ENCODE data around the gene FAM76B. TPM values are rescaled to one million over a fixed set of nuclear protein-coding genes. Genes with fewer than 3 reads are reported as not detected.

FAM76B gene
- total RNA-seq, 4 donors from 2014 or later, result 14.8 to 33.8 (median 19.8) TPM

DNA sequence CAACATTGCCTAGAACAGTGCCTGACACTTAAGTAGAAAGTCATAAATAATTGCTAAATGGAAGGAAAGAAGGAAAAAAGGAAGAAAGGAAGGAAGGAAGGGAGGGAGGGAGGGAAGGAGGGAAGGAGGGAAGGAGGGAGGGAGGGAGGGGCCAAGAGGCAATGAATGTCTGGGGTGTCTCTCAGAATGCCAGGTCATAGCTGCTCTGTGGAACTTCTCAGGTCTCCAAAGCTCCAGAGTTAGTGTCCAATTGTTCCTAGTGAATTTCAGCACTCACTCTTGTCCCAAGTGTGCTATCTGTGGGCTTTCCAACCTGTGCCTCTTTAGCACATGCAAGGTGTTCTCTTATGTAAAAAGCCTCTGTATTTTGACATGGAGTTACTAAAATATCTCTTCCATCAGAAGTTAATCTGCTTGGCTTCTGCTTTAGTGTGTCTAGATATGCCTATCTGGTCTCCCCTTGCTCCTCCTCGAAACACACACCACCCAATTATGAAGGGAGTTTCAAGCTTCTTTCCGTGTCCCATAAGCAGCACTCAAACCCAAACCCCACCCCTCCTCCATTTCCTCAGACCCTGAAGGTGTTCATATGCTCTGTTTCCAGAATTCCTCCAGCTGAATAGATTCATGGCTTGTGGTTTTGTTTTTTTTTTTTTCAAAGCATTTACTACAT lies 56.5 kb downstream of the FAM76B start:
- H3K27ac ChIP-seq, result no peak overlapping the region
- no peak overlapping the region for H3K4me3 ChIP-seq
- WGBS, 2 donors, result 81 to 92% methylated on average over 2 of the region's 2 CpGs
- H3K36me3 ChIP-seq, result no peaks in the 10 kb centered on the region
- H3K27me3 ChIP-seq, result no peaks in the 10 kb centered on the region
- no peak for TF ChIP-seq POLR2A (IDR thresholded peaks at IDR 0.05)
- DNase-seq, result no peak
- intact Hi-C loops (cut with DNase I), result no loop called here
- H3K9me3 ChIP-seq, result no peaks in the 10 kb centered on the region
- peaks cover 0 to 7% (median 0%) of the 10 kb centered on the region in 3 donors for H3K4me1 ChIP-seq

DNA sequence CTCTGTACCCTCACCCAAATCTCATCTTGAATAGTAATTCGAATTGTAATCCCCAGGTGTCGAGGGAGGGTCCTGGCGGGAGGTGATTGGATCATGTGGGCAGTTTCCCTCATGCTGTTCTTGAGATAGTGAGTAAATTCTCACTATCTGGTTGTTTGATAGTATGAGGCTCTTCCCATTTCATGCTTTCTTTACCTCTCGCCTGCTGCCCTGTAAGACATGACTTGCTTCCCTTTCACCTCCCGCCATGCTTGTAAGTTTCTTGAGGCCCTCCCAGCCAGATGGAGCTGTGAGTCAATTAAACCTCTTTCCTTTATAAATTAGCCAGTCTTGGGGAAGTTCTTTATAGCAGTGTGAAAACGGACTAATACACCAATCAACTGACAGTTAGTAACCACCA lies 60.1 kb downstream of the FAM76B start:
- H3K4me3 ChIP-seq, result no peak overlapping the region
- intact Hi-C loops (cut with DNase I), result no loop called here
- H3K27me3 ChIP-seq, result no peaks in the 10 kb centered on the region
- no peak for DNase-seq
- WGBS, 2 donors, result 76 to 91% methylated on average over 6 of the region's 6 CpGs
- peaks cover 0 to 7% (median 0%) of the 10 kb centered on the region in 3 donors for H3K4me1 ChIP-seq
- H3K9me3 ChIP-seq, result no peaks in the 10 kb centered on the region
- H3K36me3 ChIP-seq, result no peaks in the 10 kb centered on the region
- H3K27ac ChIP-seq, result no peak overlapping the region
- no peak for TF ChIP-seq CTCF (IDR thresholded peaks at IDR 0.05)
- no peak for TF ChIP-seq POLR2A (IDR thresholded peaks at IDR 0.05)

- no peak for DNase-seq
- WGBS, 2 donors, result 93 to 95% methylated on average over 2 of the region's 2 CpGs
- no peaks in the 10 kb centered on the region for H3K27me3 ChIP-seq
- peaks cover 0 to 1% (median 0%) of the 10 kb centered on the region in 3 donors for H3K4me1 ChIP-seq
- H3K9me3 ChIP-seq, result no peaks in the 10 kb centered on the region
- no peak overlapping the region for H3K27ac ChIP-seq
- H3K36me3 ChIP-seq, result no peaks in the 10 kb centered on the region
- H3K4me3 ChIP-seq, result no peak overlapping the region
- TF ChIP-seq POLR2A (IDR thresholded peaks at IDR 0.05) (no peak), CTCF (IDR thresholded peaks at IDR 0.05) (no peak)
- intact Hi-C loops (cut with DNase I), result no loop called here
Measured at GRCh38 chr11:95728790-95729189, 60.8 kb downstream of the FAM76B start.

DNA sequence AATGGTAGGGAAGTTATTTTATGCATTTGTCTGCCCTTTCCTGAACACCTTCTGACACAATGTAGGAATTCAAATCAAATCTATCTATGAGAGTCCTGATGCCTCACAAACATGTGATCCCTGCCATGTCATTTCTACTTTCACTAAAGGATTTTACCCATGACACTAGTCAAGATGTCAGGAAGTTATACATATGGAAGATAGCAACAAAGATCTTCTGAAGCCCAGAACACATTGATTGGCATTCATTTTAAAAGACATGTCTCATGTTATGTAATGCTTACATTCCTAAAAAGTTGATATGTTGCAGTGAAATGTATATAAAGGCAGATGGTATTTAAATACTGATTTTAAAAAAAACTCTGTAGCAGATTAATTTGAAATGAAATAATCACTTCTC lies 61.5 kb downstream of the FAM76B start:
- Histone ChIP-seq H3K4me1 (no peaks in the 10 kb centered on the region), H3K27me3 (no peaks in the 10 kb centered on the region), H3K36me3 (no peaks in the 10 kb centered on the region), H3K27ac (no peak overlapping the region), H3K4me3 (no peak overlapping the region), H3K9me3 (no peaks in the 10 kb centered on the region)
- no peak for TF ChIP-seq CTCF (IDR thresholded peaks at IDR 0.05)
- TF ChIP-seq POLR2A (IDR thresholded peaks at IDR 0.05), result no peak
- no peak for DNase-seq
- intact Hi-C loops (cut with DNase I), result no loop called here

- intact Hi-C loops (cut with DNase I), result no loop called here
- Histone ChIP-seq H3K27me3 (no peaks in the 10 kb centered on the region), H3K36me3 (no peaks in the 10 kb centered on the region), H3K9me3 (no peaks in the 10 kb centered on the region), H3K4me1 (no peaks in the 10 kb centered on the region), H3K4me3 (no peak overlapping the region), H3K27ac (no peak overlapping the region)
- no peak for DNase-seq
- TF ChIP-seq CTCF (IDR thresholded peaks at IDR 0.05) (no peak), POLR2A (IDR thresholded peaks at IDR 0.05) (no peak)
- 69 to 77% methylated on average over 6 of the region's 6 CpGs for WGBS, 2 donors
Measured at GRCh38 chr11:95727620-95728019, 62.0 kb downstream of the FAM76B start.

DNA sequence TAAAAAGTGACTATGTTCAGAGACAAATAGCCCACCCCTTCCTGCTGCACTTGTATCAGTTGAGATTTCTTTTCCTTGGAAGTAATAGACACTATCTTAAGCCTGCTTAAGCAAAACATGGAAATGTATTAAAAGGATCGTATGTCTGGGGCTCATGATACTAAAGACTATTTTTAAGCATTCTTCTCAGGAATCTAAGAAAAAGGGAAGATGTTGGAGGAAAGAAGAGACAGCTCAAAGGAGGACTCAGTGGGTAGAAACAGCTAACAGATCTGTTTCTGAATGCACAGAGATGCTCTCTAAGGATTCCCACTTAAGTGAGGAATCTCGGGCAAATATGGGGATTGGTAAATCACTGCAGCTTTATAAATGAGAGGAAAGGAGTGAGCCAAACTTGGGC lies 62.5 kb downstream of the FAM76B start:
- 76 to 82% methylated on average over 2 of the region's 2 CpGs for WGBS, 2 donors
- TF ChIP-seq CTCF (IDR thresholded peaks at IDR 0.05), result no peak
- TF ChIP-seq POLR2A (IDR thresholded peaks at IDR 0.05), result no peak
- H3K9me3 ChIP-seq, result no peaks in the 10 kb centered on the region

More for the DNA sequence above, 62.5 kb downstream of the FAM76B start:
- no peak for DNase-seq
- H3K4me1 ChIP-seq, result no peaks in the 10 kb centered on the region
- H3K27ac ChIP-seq, result no peak overlapping the region
- no peaks in the 10 kb centered on the region for H3K36me3 ChIP-seq
- intact Hi-C loops (cut with DNase I), result no loop called here
- H3K27me3 ChIP-seq, result no peaks in the 10 kb centered on the region
- no peak overlapping the region for H3K4me3 ChIP-seq
